ENCODE measurements around the gene BCL2L2.

Gene BCL2L2

DNA sequence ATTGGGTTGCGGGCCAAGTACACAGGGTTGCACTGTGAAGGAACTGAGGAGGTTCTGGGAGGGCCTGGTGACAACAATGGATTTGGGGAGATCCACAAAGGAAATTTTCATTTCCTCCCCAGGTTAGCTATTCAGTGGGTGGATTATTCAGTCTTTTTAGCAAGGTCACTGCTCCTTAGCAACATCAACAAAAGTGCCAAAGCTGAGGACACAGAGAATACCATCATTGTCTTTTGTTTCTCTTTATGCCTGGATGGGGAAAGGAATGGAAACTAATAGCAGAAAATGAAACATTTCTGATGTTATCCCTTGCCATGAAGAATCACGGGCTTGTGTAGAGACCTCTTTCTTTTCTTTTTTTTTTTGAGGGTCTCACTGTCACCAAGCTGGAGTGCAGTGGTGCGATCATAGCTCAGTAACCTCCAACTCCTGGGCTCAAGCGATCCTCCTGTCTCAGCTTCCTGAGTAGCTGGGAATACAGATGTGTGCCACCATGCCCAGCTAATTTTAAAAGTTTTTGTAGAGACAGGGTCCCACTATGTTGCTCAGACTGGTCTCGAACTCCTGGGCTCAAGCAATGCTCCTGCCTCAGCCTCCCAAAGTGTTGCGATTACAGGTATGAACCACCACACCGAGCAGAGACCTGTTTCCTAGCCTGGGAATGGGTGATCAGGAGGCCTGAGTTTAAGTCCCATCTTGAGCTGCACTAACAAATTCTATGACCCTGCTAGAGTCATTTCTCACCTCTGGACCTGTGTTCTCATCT is 10.4 kb upstream of the BCL2L2 start:
- TF ChIP-seq ZFX (IDR thresholded peaks at IDR 0.05), result no peak
- TF ChIP-seq, protein P1, sequence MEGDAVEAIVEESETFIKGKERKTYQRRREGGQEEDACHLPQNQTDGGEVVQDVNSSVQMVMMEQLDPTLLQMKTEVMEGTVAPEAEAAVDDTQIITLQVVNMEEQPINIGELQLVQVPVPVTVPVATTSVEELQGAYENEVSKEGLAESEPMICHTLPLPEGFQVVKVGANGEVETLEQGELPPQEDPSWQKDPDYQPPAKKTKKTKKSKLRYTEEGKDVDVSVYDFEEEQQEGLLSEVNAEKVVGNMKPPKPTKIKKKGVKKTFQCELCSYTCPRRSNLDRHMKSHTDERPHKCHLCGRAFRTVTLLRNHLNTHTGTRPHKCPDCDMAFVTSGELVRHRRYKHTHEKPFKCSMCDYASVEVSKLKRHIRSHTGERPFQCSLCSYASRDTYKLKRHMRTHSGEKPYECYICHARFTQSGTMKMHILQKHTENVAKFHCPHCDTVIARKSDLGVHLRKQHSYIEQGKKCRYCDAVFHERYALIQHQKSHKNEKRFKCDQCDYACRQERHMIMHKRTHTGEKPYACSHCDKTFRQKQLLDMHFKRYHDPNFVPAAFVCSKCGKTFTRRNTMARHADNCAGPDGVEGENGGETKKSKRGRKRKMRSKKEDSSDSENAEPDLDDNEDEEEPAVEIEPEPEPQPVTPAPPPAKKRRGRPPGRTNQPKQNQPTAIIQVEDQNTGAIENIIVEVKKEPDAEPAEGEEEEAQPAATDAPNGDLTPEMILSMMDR (conservative IDR thresholded peaks at IDR 0.05), result no peak
- H3K27ac ChIP-seq, result no peak overlapping the region

GRCh38 chr14:23297096-23297495 is 9.5 kb upstream of the BCL2L2 start:
- H3K27ac ChIP-seq, result no peak overlapping the region
- no peak for TF ChIP-seq ZFX (IDR thresholded peaks at IDR 0.05)
- TF ChIP-seq, protein P1 (conservative IDR thresholded peaks at IDR 0.05), result no peak

GRCh38 chr14:23297611-23298277 is 8.9 kb upstream of the BCL2L2 start:
- no peak overlapping the region for H3K27ac ChIP-seq
- no peak for TF ChIP-seq ZFX (IDR thresholded peaks at IDR 0.05)
- TF ChIP-seq, protein P1 (conservative IDR thresholded peaks at IDR 0.05), result no peak

- no peak overlapping the region for H3K27ac ChIP-seq
- no peak for TF ChIP-seq ZFX (IDR thresholded peaks at IDR 0.05)
- TF ChIP-seq, protein P1 (conservative IDR thresholded peaks at IDR 0.05), result peak; percentile 28
Measured at GRCh38 chr14:23299211-23299957, 7.2 kb upstream of the BCL2L2 start.

DNA sequence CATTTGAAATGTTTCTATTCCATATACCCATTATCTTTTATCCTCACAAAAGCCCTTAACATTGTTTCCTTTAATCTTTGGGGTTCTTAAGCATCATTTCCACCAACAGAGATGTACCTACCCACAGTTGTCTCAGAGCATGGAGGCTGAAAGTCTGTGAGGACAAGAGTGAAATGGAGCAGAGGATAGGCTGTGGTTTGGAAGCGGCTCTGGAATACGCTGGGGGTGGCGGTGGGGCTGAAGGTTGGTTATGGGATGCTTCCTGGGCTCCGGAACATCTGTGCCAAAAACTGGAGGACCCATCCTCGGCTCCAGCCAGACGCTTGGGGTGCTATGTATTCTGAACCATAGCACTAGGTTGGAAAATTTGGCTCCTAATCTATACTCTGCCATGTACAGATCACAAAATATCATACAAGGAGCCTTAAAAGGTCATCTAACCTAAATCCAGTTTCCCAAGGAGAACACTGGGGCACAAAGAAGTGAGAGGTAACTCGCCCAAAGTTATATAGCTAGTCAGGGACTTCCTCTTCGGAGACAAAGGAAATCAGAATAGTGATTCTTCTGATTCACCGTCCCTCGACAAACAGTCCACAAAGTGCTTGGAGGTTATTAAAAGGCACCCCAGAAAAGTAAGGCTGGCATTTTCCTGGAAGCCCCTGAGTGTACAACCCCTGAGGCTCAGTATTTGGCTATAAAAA is 6.5 kb upstream of the BCL2L2 start:
- TF ChIP-seq ZFX (IDR thresholded peaks at IDR 0.05), result no peak
- TF ChIP-seq, protein P1 (conservative IDR thresholded peaks at IDR 0.05), result peak; percentile 13
- peak overlapping the region; percentile 94 for H3K27ac ChIP-seq

- peak overlapping the region; percentile 94 for H3K27ac ChIP-seq
- TF ChIP-seq ZFX (IDR thresholded peaks at IDR 0.05), result no peak
- TF ChIP-seq, protein P1 (conservative IDR thresholded peaks at IDR 0.05), result no peak
Measured at GRCh38 chr14:23300687-23301223, 5.9 kb upstream of the BCL2L2 start.

Data from C4-2B (cell line).